Activated T-cell treated with anti-CD3 and anti-CD28 coated beads for 1 hour (primary cell): ENCODE data around the gene ZCCHC2.

ENCODE experiments used
- DNase-seq: peaks from one replicate; pipeline ENCODE4 v3.0.0-alpha.2; 2020; ENCODE audit warnings: low read depth

Gene ZCCHC2

GRCh38 chr18:62539284-62540165 lies 16.7 kb downstream of the ZCCHC2 start:
- no peak for DNase-seq

DNA sequence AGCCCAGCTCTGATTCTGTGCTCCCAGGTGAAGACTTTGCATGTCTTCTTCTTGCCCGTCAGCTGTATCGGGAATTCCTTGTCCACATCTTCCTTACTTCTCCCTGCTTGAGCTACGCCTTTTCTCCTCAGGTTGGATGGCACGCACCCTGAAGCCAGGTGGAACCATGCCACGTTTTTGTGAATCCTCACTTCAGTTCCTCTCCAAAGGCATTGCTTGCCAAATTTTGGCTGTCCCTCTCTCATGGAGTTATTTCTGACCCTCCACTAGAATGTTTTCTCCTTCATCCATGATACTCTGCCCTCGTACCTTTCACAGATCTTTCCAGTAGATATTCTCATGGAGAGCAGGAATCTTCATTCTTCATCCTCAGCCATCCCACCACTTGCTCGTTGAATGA lies 20.2 kb downstream of the ZCCHC2 start:
- DNase-seq: no peak

DNA sequence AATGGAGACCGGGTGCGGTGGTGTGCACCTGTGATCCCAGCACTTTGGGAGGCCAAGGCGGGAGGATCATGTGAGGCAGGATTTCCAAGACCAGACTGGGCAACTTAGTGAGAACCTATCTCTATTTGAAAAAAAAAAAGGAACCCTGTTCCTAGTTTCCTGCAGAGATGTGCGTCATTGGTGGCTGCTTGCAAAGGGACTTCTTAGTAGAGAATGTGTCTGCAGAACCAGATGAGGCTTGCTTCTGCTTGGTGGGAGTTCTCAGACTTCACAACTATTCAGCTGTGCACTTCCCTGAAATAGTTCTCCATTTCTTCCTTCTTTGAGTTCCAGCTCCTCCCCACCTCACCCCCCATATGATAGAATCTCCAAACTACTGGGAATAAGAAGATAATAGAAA lies 22.3 kb downstream of the ZCCHC2 start:
- DNase-seq: no peak

GRCh38 chr18:62549755-62550154 lies 26.9 kb downstream of the ZCCHC2 start:
- no peak for DNase-seq

- no peak for DNase-seq
These were observed 27.9 kb downstream of the ZCCHC2 start for GRCh38 chr18:62550746-62551145.

GRCh38 chr18:62551972-62552513 lies 29.2 kb downstream of the ZCCHC2 start:
- no peak for DNase-seq

- no peak for DNase-seq
These were observed 31.4 kb downstream of the ZCCHC2 start for GRCh38 chr18:62554061-62554815.

DNA sequence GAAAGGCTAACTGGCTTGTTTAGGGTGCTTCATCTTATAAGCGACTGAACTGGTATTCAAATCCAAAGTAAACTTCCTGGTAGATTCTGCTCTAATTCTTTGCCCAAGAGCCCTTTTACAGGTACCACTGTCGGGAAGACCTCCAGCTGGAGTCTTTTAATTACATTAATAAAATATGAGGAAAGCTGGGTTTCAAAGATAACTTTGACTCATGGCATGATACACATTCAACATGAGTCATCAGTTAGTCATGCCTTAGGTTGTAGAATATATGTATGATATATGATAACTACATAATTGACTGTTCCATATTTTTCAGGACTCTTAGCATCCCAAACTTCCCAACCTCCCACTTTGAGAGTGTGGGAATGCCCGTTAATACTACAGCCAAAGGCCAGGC lies 32.3 kb downstream of the ZCCHC2 start:
- no peak for DNase-seq

DNA sequence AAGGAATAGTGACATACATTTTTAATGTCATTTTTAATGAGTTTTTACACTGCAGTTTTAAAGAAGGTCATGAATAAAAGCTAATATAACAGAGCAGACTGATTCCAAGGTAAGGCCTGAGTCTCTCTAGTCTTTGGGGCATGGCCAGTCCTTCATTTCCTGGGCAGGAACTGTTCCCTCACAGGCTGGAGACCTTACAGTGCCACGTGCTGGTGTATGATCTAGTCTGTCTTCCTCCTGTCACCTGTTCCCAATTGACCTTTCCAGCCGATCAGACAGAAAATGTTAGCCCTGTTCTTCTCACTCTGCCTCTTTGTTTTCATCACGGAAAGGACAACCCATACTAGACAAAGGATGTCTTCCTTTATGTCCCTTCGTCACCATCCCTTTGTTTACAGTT lies 33.6 kb downstream of the ZCCHC2 start:
- no peak for DNase-seq

DNA sequence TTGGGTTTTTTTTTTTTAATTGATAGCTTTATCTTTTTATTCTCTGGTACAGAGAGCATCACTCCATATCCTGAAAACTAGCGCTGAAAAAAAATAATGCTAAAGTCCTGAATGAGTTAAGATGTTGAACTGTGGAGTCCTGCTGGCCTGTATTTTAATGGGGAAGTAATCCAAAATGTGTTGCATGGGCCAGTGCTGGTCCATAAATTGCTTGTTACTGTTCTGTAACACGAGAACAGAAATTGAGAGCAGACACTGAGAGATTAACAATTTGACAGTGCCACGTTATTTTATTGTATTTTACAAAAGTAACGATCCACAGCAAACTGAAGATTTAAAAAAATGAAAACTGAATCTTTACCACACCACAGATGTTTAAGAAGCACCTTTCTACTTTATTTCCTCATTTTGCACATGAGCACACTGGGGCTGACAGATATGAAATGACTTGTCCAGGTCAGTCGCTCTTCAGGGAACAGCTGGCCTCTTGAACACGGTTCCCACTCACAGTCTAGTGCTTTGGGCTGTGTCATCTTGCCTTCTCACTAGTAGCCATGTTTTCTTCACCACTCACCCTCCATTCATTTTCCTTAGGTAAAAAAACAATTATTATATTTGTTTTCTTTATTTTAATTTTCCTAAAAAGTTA lies 35.3 kb downstream of the ZCCHC2 start:
- DNase-seq: no peak

DNA sequence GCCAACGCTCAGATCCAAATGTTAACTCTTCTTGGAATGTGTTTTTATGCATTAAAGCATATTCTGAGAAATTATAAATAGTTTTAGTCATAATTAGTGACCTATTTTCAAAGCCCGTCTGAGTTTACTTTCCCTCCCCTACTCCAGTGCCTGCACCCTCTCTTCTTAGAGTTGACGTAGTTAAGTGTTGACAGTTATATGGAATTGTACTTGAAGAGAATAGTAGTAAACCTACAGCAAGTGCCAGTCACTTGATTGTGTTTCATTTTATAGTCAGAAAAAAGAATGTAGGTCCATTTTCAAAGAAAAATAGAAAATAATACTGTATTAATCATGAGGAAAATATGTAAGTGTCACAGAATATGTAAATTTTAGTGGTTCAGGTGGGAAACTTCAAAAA lies 41.2 kb downstream of the ZCCHC2 start:
- no peak for DNase-seq

DNA sequence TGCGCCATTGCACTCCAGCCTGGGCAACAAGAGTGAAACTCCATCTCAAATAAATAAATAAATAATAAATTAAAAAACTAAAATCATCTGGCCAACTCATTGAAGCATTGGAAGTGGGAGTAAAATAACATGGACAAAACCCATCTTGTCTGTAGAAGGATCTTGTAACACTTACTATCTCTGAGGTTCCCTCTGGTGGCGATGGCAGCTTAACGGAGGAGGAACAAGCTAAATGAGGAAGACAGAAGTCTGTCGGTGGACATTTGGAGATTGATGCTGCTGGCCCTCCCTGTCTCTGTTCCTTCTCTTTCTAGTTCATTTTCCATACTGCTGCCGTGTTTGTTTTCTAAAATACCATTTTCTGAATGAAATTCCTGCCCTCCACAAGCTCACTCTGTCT lies 43.4 kb downstream of the ZCCHC2 start:
- DNase-seq: no peak

GRCh38 chr18:62566818-62567217 lies 44.0 kb downstream of the ZCCHC2 start:
- no peak for DNase-seq

GRCh38 chr18:62569081-62569655 lies 46.3 kb downstream of the ZCCHC2 start:
- DNase-seq: no peak

- DNase-seq: no peak
These were observed 48.2 kb downstream of the ZCCHC2 start for GRCh38 chr18:62571037-62571436.

- no peak for DNase-seq
These were observed 48.8 kb downstream of the ZCCHC2 start for GRCh38 chr18:62571648-62572047.

DNA sequence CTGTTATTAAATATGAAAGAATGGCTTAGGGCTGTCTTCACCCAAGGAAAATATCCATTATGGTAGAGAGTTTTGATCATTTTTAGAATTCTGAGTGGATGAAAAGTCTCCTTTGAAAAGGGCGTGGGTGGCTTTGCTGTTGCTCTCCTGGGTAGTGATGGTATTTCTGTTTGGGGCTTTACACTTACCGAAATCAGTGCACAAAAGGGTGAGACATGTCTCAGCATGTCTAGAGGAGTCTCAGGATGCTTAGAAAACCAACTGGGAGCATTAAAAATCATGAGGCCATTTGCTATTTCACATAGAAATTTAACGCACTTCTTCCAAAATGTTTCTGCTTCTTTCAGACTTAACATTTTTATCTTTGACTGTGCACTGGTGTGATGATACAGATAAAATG lies 49.6 kb downstream of the ZCCHC2 start:
- no peak for DNase-seq

- DNase-seq: no peak
These were observed 52.0 kb downstream of the ZCCHC2 start for GRCh38 chr18:62574776-62575175.

- no peak for DNase-seq
These were observed 53.4 kb downstream of the ZCCHC2 start for GRCh38 chr18:62576271-62576670.

GRCh38 chr18:62576845-62577512 lies 54.2 kb downstream of the ZCCHC2 start:
- DNase-seq: no peak

- DNase-seq: no peak
These were observed 54.9 kb downstream of the ZCCHC2 start for GRCh38 chr18:62577765-62578164.
